NT2/D1 (cell line): ENCODE measurements around the gene FOXL3.

ENCODE experiments used
- DNase-seq: peaks from one replicate; pipeline ENCODE4 v3.0.0-alpha.2; 2011; ENCODE audit warnings: low read depth, low spot score
- H3K27me3 ChIP-seq: 2 replicates; pipeline ENCODE4 v1.6.0; 2011; ENCODE audit warnings: mild to moderate bottlenecking; ENCODE audit not compliant: insufficient read length, insufficient read depth
- H3K36me3 ChIP-seq: 2 replicates; pipeline ENCODE4 v1.6.1; 2011; ENCODE audit warnings: mild to moderate bottlenecking, low read length, mixed read lengths; ENCODE audit not compliant: insufficient read depth, insufficient read length
- H3K4me1 ChIP-seq: 2 replicates; pipeline ENCODE4 v1.5.1; 2011; ENCODE audit not compliant: insufficient read depth, insufficient read length
- H3K4me3 ChIP-seq: 2 replicates; pipeline ENCODE4 v1.5.1; 2011; ENCODE audit warnings: low read depth; ENCODE audit not compliant: insufficient read length
- H3K9ac ChIP-seq: 2 replicates; pipeline ENCODE4 v1.6.0; 2011; ENCODE audit warnings: low read depth; ENCODE audit not compliant: insufficient read length
- H3K9me3 ChIP-seq: 2 replicates; pipeline ENCODE4 v1.5.1; 2011; ENCODE audit warnings: mild to moderate bottlenecking, low read length; ENCODE audit not compliant: insufficient read depth
- SUZ12 ChIP-seq: IDR thresholded peaks from 2 replicates; pipeline ENCODE4 v1.6.1; 2011; ENCODE audit not compliant: insufficient read length, insufficient read depth; ENCODE audit errors: extremely low read depth
- YY1 ChIP-seq: IDR thresholded peaks from 2 replicates; pipeline ENCODE4 v1.6.1; 2011; ENCODE audit not compliant: insufficient read length, insufficient read depth
- ZNF274 ChIP-seq: IDR thresholded peaks from 2 replicates; pipeline ENCODE4 v1.6.1; 2011; ENCODE audit warnings: mild to moderate bottlenecking, low read depth, low read length

Gene FOXL3

GRCh38 chr7:265192-265997 is 24.6 kb upstream of the FOXL3 start:
- Histone ChIP-seq H3K9ac (no peak overlapping the region), H3K4me1 (no peaks in the 10 kb centered on the region), H3K9me3 (peaks cover 82% of the 10 kb centered on the region), H3K36me3 (peaks cover 10% of the 10 kb centered on the region), H3K27me3 (no peaks in the 10 kb centered on the region), H3K4me3 (no peak overlapping the region)
- DNase-seq, result no peak
- TF ChIP-seq YY1 (no peak), ZNF274 (no peak), SUZ12 (no peak)

GRCh38 chr7:265998-266850 is 23.7 kb upstream of the FOXL3 start:
- no peak overlapping the region for H3K9ac ChIP-seq
- no peak overlapping the region for H3K4me3 ChIP-seq
- H3K9me3 ChIP-seq, result peaks cover 76% of the 10 kb centered on the region
- peaks cover 4% of the 10 kb centered on the region for H3K36me3 ChIP-seq
- H3K27me3 ChIP-seq, result no peaks in the 10 kb centered on the region
- DNase-seq, result no peak
- H3K4me1 ChIP-seq, result no peaks in the 10 kb centered on the region
- TF ChIP-seq YY1 (no peak), ZNF274 (no peak), SUZ12 (no peak)

- peaks cover 71% of the 10 kb centered on the region; the same call in 1 of the 2 replicates for H3K9me3 ChIP-seq
- no peaks in the 10 kb centered on the region for H3K36me3 ChIP-seq
- TF ChIP-seq ZNF274, result no peak
- no peak for TF ChIP-seq SUZ12
- TF ChIP-seq YY1, result no peak
- H3K9ac ChIP-seq, result no peak overlapping the region
- H3K27me3 ChIP-seq, result no peaks in the 10 kb centered on the region
- no peak for DNase-seq
- H3K4me1 ChIP-seq, result no peaks in the 10 kb centered on the region
- no peak overlapping the region for H3K4me3 ChIP-seq
Measured at GRCh38 chr7:266851-267840, 22.8 kb upstream of the FOXL3 start.

- no peak for TF ChIP-seq ZNF274
Measured at GRCh38 chr7:268991-269390, 21.0 kb upstream of the FOXL3 start.

GRCh38 chr7:269721-270120 is 20.2 kb upstream of the FOXL3 start:
- DNase-seq, result no peak
- H3K27me3 ChIP-seq, result no peaks in the 10 kb centered on the region
- no peaks in the 10 kb centered on the region for H3K36me3 ChIP-seq
- H3K9ac ChIP-seq, result no peak overlapping the region
- TF ChIP-seq ZNF274, result no peak
- no peak for TF ChIP-seq SUZ12
- no peak for TF ChIP-seq YY1
- H3K9me3 ChIP-seq, result peaks cover 77% of the 10 kb centered on the region
- no peaks in the 10 kb centered on the region for H3K4me1 ChIP-seq
- no peak overlapping the region for H3K4me3 ChIP-seq

More at GRCh38 chr7:268991-269390, 21.0 kb upstream of the FOXL3 start:
- DNase-seq, result no peak
- no peaks in the 10 kb centered on the region for H3K27me3 ChIP-seq
- no peak overlapping the region for H3K4me3 ChIP-seq
- H3K9ac ChIP-seq, result no peak overlapping the region
- H3K36me3 ChIP-seq, result no peaks in the 10 kb centered on the region
- H3K9me3 ChIP-seq, result peaks cover 77% of the 10 kb centered on the region; the same call in 1 of the 2 replicates
- no peaks in the 10 kb centered on the region for H3K4me1 ChIP-seq

- no peak for TF ChIP-seq SUZ12
- TF ChIP-seq YY1, result no peak
- TF ChIP-seq ZNF274, result no peak
- Histone ChIP-seq H3K36me3 (no peaks in the 10 kb centered on the region), H3K9ac (no peak overlapping the region), H3K9me3 (peaks cover 77% of the 10 kb centered on the region), H3K27me3 (no peaks in the 10 kb centered on the region), H3K4me3 (no peak overlapping the region), H3K4me1 (no peaks in the 10 kb centered on the region)
- DNase-seq, result no peak
Measured at GRCh38 chr7:270351-270983, 19.5 kb upstream of the FOXL3 start.
